GM12872 (cell line): ENCODE results near the gene PPP1R2.

Source experiments
- CTCF ChIP-seq: IDR thresholded peaks from 3 replicates; pipeline ENCODE4 v1.5.1; 2011; ENCODE audit warnings: low read depth, mild to moderate bottlenecking, low read length, moderate library complexity; ENCODE audit not compliant: insufficient read depth

Gene PPP1R2

DNA sequence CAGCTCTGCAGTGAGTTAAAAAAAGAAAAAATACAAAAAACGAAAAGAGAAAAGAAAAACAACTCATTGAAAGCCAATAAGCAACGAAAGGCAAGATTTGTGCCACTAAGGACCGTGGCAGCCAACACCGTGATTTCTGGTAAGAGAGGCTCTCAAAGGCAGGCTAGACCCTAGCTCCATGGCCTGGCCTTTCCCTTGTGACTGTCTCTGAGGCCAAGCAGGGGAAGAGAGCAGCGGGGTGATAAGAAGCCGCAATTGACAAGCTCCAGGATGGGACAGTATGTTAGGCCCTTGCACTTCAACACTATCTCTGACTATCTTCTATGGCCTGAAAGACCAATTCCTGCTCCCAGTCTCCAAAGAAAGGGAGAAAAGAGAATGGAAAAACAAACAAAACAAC lies 28.2 kb upstream of the PPP1R2 start:
- TF ChIP-seq CTCF, result no peak

DNA sequence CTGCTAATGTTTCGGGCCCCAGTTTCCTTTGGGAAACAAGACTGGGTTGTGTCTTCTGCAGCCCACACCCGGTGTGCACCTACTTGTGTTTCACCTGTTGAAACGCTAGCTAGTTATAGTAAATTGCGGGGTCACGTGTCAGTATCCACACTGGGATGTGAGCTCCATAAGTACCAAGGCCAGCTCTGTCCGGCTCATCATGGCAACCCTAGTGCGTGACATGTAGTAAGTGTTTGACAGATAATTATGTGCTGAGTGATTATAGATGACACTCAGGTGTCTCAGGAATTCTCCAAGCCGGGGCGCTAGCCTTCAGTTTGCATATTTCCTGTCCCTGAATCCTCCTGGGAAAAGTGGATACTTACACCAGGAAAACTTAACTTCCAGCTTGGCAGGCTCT lies 27.8 kb upstream of the PPP1R2 start:
- TF ChIP-seq CTCF, result no peak

DNA sequence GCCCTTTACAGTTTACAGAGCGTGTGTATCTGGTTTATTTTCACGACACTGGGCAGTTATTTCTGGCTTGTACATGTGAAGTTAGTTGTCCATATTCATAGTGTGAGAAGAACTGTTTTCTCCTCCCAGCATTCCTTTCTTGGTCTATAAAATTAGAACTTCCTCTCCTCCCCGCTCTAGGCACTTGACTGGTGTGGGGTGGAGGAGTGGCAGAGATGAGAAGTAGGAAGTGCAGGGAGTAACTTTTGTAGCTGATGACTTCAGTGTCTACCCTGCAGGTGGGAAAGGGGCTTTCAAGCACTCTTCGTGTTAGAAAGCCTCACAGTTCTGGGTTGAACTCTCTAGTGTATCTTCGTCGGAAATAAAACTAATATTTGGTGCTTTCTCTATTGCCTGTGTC lies 27.2 kb upstream of the PPP1R2 start:
- TF ChIP-seq CTCF, result no peak

- no peak for TF ChIP-seq CTCF
These were observed 25.5 kb upstream of the PPP1R2 start for GRCh38 chr3:195568630-195569029.

DNA sequence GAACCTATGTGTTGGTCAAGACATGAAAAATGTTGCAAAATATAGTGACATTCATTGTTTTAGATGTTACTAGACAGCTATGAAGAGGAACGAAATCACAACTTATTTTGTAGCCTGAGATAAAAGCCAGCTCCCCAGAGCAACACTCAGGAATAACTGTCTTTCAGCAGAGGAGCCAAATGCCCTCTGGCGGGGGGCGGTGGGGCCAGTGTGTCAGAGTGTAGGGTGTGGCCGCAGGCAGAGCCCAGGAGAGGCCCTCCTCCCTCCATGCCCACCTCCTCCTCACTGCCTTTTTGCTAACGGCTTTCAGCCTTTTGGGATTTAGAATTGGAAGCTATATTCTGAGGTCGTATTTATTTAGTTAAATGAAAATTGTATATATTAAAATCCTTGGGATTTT lies 23.7 kb upstream of the PPP1R2 start:
- no peak for TF ChIP-seq CTCF

- TF ChIP-seq CTCF, result no peak
These were observed 22.6 kb upstream of the PPP1R2 start for GRCh38 chr3:195565716-195566115.

DNA sequence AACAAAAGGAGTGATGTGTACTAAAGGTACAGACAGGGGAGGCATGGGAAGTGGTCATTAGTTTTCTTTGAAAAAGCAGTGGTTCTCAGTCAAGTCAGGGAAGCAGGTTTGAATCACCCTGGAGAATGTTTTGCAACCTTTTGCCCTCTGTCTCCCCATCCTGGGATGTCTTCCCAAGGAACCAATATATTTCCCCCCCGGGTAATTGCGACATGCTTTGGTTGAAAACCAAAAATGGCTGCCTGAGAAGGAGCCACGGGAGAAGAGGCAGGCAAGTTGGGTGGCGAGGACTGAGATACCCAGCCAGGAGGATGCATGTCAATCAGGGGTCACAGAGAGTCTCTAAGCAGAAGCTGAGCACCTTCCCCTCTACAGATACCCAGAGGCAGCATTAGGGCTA lies 20.2 kb upstream of the PPP1R2 start:
- TF ChIP-seq CTCF, result no peak
